GM12878 (cell line): Measurements from ENCODE around the gene ZGLP1. TPM values are rescaled to one million over a fixed set of nuclear protein-coding genes. Genes with fewer than 3 reads are reported as not detected.
A peak's percentile ranks its signal among the peaks of the same experiment; 100 is the strongest.

Source experiments
- ATAC-seq: fragments of 200-7000 bp; cut with Tn5 transposase; 3 replicates; pipeline ENCODE4 v1.9.1; 2020; ENCODE audit warnings: mild to moderate bottlenecking, moderate library complexity
- BruUV-seq: library from RNA; stranded (reverse); fragments of 400-500 nt; replicated peaks from 2 replicates; lab custom pipeline; 2021; lab: Mats Ljungman, UMichigan
- CTCF ChIA-PET: fragments of 300-600 bp; sonication (Branson Sonifier 250); formaldehyde crosslinking; extraction: SDS; loops from one replicate; lab custom pipeline; 2021; ENCODE audit warnings: inconsistent platforms; lab: Yijun Ruan, JAX
- POLR2A ChIA-PET: fragments of 350-600 bp; formaldehyde crosslinking; extraction: SDS; loops from one replicate; lab custom pipeline; 2021; ENCODE audit warnings: inconsistent platforms; lab: Charles Lee
- RAD21 ChIA-PET: fragments of 300-600 bp; sonication (Branson Sonifier 250); formaldehyde crosslinking; loops from one replicate; lab custom pipeline; 2023; ENCODE audit warnings: antibody characterized with exemption; ENCODE audit not compliant: unreplicated experiment; lab: Charles Lee
- SMC1A ChIA-PET: fragments of 300-600 bp; sonication (Branson Sonifier 250); formaldehyde crosslinking; loops from one replicate; lab custom pipeline; 2023; ENCODE audit not compliant: unreplicated experiment, uncharacterized antibody; lab: Charles Lee
- DNase-seq: peaks from one replicate; pipeline ENCODE4 v3.0.0-alpha.2; 2011; ENCODE audit warnings: low read depth, low spot score
- FAIRE-seq: peaks from 3 replicates; lab custom pipeline; 2011; peaks lifted over from hg19 to GRCh38; lab: Jason Lieb, UNC
- H2AFZ ChIP-seq: 2 replicates; pipeline ENCODE4 v1.6.0; 2011; ENCODE audit warnings: low read depth, low read length, control low read depth; ENCODE audit not compliant: control insufficient read depth
- H3K27ac ChIP-seq: 2 replicates; pipeline ENCODE4 v1.5.1; 2011; ENCODE audit warnings: control low read depth; ENCODE audit not compliant: control insufficient read depth, insufficient read depth
- H3K27me3 ChIP-seq, 2 experiments: replicated peaks in 1 of 2; 2 replicates each; pipeline versions ENCODE4 v1.6.0 to v1.6.1; 2011; ENCODE audit warnings: low read length in 1 of 2; ENCODE audit not compliant: control insufficient read depth in 2 of 2, insufficient read depth in 2 of 2
- H3K36me3 ChIP-seq, 2 experiments: 2 replicates each; pipeline ENCODE4 v1.5.1; 2011; ENCODE audit warnings: low read length in 1 of 2; ENCODE audit not compliant: control insufficient read depth in 2 of 2, insufficient read depth in 2 of 2
- H3K4me1 ChIP-seq: 2 replicates; pipeline ENCODE4 v1.6.1; 2011; ENCODE audit warnings: mild to moderate bottlenecking, low read length, moderate library complexity, mixed read lengths; ENCODE audit not compliant: control insufficient read depth, insufficient read depth
- H3K4me2 ChIP-seq: 2 replicates; pipeline ENCODE4 v1.6.0; 2011; ENCODE audit warnings: control low read depth; ENCODE audit not compliant: control insufficient read depth, insufficient read depth
- H3K4me3 ChIP-seq: fragments of 200-600 bp; sonication (generic); 2 replicates; pipeline ENCODE4 v1.5.1; 2016
- H3K79me2 ChIP-seq: 2 replicates; pipeline ENCODE4 v1.6.0; 2011; ENCODE audit warnings: low read length; ENCODE audit not compliant: control insufficient read depth, insufficient read depth
- H3K9ac ChIP-seq: 2 replicates; pipeline ENCODE4 v1.8.0; 2011; ENCODE audit warnings: low read length, control low read depth, mixed read lengths; ENCODE audit not compliant: control insufficient read depth, insufficient read depth
- H3K9me3 ChIP-seq: replicated peaks from 3 replicates; pipeline ENCODE4 v1.5.1; 2011; ENCODE audit warnings: mild to moderate bottlenecking, low read length; ENCODE audit not compliant: control insufficient read depth, insufficient read depth
- H4K20me1 ChIP-seq: 2 replicates; pipeline ENCODE4 v1.6.0; 2011; ENCODE audit not compliant: control insufficient read depth, insufficient read depth
- CBFB ChIP-seq: IDR thresholded peaks from 2 replicates; pipeline ENCODE4 v1.6.1; 2016; ENCODE audit warnings: antibody characterized with exemption, low read depth
- CTCF ChIP-seq, 3 experiments: IDR thresholded peaks in 2 of 3; conservative IDR thresholded peaks in 1 of 3; 2 replicates each; pipeline ENCODE4 v1.5.1; 2011; ENCODE audit warnings: low read depth in 3 of 3, low read length in 3 of 3, mild to moderate bottlenecking in 3 of 3, control low read depth in 2 of 3, moderate library complexity in 2 of 3, inconsistent platforms in 1 of 3, mixed read lengths in 1 of 3; ENCODE audit not compliant: control insufficient read depth in 2 of 3, insufficient read depth in 1 of 3; ENCODE audit errors: extremely low read depth in 1 of 3
- DPF2 ChIP-seq: fragments of 450-650 bp; IDR thresholded peaks from 2 replicates; pipeline ENCODE4 v1.6.1; 2017; ENCODE audit warnings: mild to moderate bottlenecking
- EGR1 ChIP-seq, 2 experiments: IDR thresholded peaks; 1 replicate in 1 of 2; 2 replicates in 1 of 2; pipeline ENCODE4 v1.6.1; 2011 to 2012; ENCODE audit warnings: low read depth in 2 of 2, low read length in 2 of 2, borderline replicate concordance in 1 of 2, mild to moderate bottlenecking in 1 of 2, moderate library complexity in 1 of 2
- GATAD2B ChIP-seq: fragments of 450-650 bp; conservative IDR thresholded peaks from 2 replicates; pipeline ENCODE4 v1.6.1; 2017; ENCODE audit warnings: low read depth, mild to moderate bottlenecking, moderate library complexity
- HCFC1 ChIP-seq: fragments of 150-350 bp; IDR thresholded peaks from 2 replicates; pipeline ENCODE4 v1.6.1; 2014; ENCODE audit warnings: low read length
- HDAC2 ChIP-seq: fragments of 200-600 bp; sonication (generic); IDR thresholded peaks from 2 replicates; pipeline ENCODE4 v1.6.1; 2017
- HDAC6 ChIP-seq: fragments of 200-600 bp; sonication (generic); IDR thresholded peaks from one replicate; pipeline ENCODE4 v1.8.0; 2017; ENCODE audit warnings: antibody characterized with exemption; ENCODE audit not compliant: unreplicated experiment
- JUNB ChIP-seq: IDR thresholded peaks from 2 replicates; pipeline ENCODE4 v1.6.1; 2016; ENCODE audit warnings: antibody characterized with exemption, mild to moderate bottlenecking
- NR2C1 ChIP-seq: fragments of 450-650 bp; IDR thresholded peaks from 2 replicates; pipeline ENCODE4 v1.6.1; 2017; ENCODE audit warnings: antibody characterized with exemption, mild to moderate bottlenecking, moderate library complexity
- PML ChIP-seq: IDR thresholded peaks from 2 replicates; pipeline ENCODE4 v1.6.1; 2012; ENCODE audit warnings: low read length, inconsistent platforms
- RAD21 ChIP-seq: IDR thresholded peaks from 2 replicates; pipeline ENCODE4 v1.6.1; 2011; ENCODE audit warnings: mild to moderate bottlenecking, low read depth, low read length, moderate library complexity; ENCODE audit not compliant: insufficient read depth
- SIN3A ChIP-seq: IDR thresholded peaks from 2 replicates; pipeline ENCODE4 v1.6.1; 2012; ENCODE audit warnings: low read depth, low read length, improper control_type of control experiment
- SMAD1 ChIP-seq: fragments of 450-650 bp; IDR thresholded peaks from 2 replicates; pipeline ENCODE4 v1.6.1; 2018; ENCODE audit warnings: mild to moderate bottlenecking, low read depth; ENCODE audit not compliant: partially characterized antibody
- SREBF2 ChIP-seq: IDR thresholded peaks from 2 replicates; pipeline ENCODE4 v1.6.1; 2012; ENCODE audit warnings: mild to moderate bottlenecking, low read length
- TBL1XR1 ChIP-seq: IDR thresholded peaks from 2 replicates; pipeline ENCODE4 v1.6.1; 2012; ENCODE audit warnings: low read depth, low read length, improper control_type of control experiment
- TCF12 ChIP-seq: IDR thresholded peaks from 2 replicates; pipeline ENCODE4 v1.6.1; 2011; ENCODE audit warnings: low read depth, mild to moderate bottlenecking, low read length
- ZNF207 ChIP-seq: fragments of 450-650 bp; IDR thresholded peaks from 2 replicates; pipeline ENCODE4 v1.6.1; 2014; ENCODE audit warnings: antibody characterized with exemption, mild to moderate bottlenecking, borderline replicate concordance
- ZNF592 ChIP-seq: fragments of 450-650 bp; IDR thresholded peaks from 2 replicates; pipeline ENCODE4 v1.6.1; 2017; ENCODE audit warnings: mild to moderate bottlenecking, moderate library complexity
- WGBS: methylation state at CpG from one replicate; pipeline ENCODE4 v1.1.6; 2016; ENCODE audit warnings: low lambda C conversion rate; ENCODE audit not compliant: insufficient replicate concordance, insufficient coverage; ENCODE audit errors: missing lambda C conversion rate; 5-methylcytosine and 5-hydroxymethylcytosine counted together
- in situ Hi-C: fragments of 300-500 bp; cut with MboI; formaldehyde crosslinking; loops from 9 replicates; pipeline ENCODE4 v1.14.3; 2018; ENCODE audit warnings: mixed read lengths
- intact Hi-C: fragments of 100-400 bp; cut with micrococcal nuclease; formaldehyde crosslinking; loops from one replicate; pipeline ENCODE4 v1.14.2; 2022; ENCODE audit not compliant: unreplicated experiment
- polyA plus RNA-seq, 11 experiments: library from polyadenylated mRNA; depleted of rRNA in 4 of 11; unstranded in 6 of 11; stranded (reverse) in 5 of 11; fragments of >200 nt; fragmentation: Nextera tagmentation in 4 of 11; fragmentation: Illumina TruSeq in 1 of 11; extraction: Ambion mirVana in 4 of 11; extraction: Trizol in 1 of 11; gene quantifications; 1 replicate in 1 of 11; 2 replicates in 10 of 11; pipeline versions ENCODE4 v1.2.1 to v1.2.3, GENCODE V29; 2011 to 2016; ENCODE audit warnings: inconsistent platforms in 2 of 11, missing spikeins in 2 of 11, low read depth in 1 of 11
- total RNA-seq, 4 experiments: library from RNA; depleted of rRNA in 3 of 4; stranded (reverse); fragments of >200 nt in 3 of 4; fragmentation: Illumina TruSeq in 1 of 4; extraction: Trizol in 1 of 4; gene quantifications; 2 replicates each; pipeline versions ENCODE4 v1.2.1 to v1.2.3, GENCODE V29; 2013 to 2021

The ZGLP1 gene
- total and polyA plus RNA-seq, 10 of the 15 experiments (the other 5 are each of a cell fraction or from before 2014, with no cell fraction given) = 0.29 to 5.6 (median 1.3) TPM

- ATAC-seq = peak; percentile 91
- in situ Hi-C loops = loop anchor here (5.0 kb wide), 1 partner anchor 322 kb away; the partner anchor contains the start of gene OLFM2
- WGBS = 55% methylated on average over 22 of the region's 32 CpGs
- TF ChIP-seq EGR1 (IDR thresholded peaks at IDR 0.05; ENCODE audit: borderline replicate concordance in 1 of 2, low read depth in 2 of 2, low read length in 2 of 2) (no peak), TBL1XR1 (no peak), TCF12 (no peak), RAD21 (peak; percentile 74), CTCF (IDR thresholded peaks at IDR 0.05 in 2 of 3, conservative IDR thresholded peaks at IDR 0.05 in 1 of 3; ENCODE audit: control insufficient read depth in 2 of 3, extremely low read depth in 1 of 3, insufficient read depth in 1 of 3, low read depth in 3 of 3, low read length in 3 of 3) (peak; percentile 71 to 75 (median 73)), ZNF592 (no peak), SREBF2 (no peak), PML (no peak), DPF2 (no peak), ZNF207 (no peak), SMAD1 (no peak), CBFB (0 out of 2 replicates have a peak, but pooled peaks have one; percentile 40), HDAC2 (no peak), GATAD2B (no peak), HCFC1 (no peak), NR2C1 (no peak), JUNB (no peak), SIN3A (no peak), HDAC6 (no peak)
These were observed 50.3 kb downstream of the ZGLP1 start for GRCh38 chr19:10259162-10259905.

More at GRCh38 chr19:10259162-10259905, 50.3 kb downstream of the ZGLP1 start:
- Histone ChIP-seq H3K4me1 (peaks cover 11% of the 10 kb centered on the region), H3K4me3 (no peak overlapping the region), H3K9ac (no peak overlapping the region), H3K27ac (0 out of 2 replicates have a peak overlapping the region, but pooled peaks have one; percentile 27), H3K9me3 (no peaks in the 10 kb centered on the region; the same call in 2 of the 3 replicates), H3K4me2 (no peak overlapping the region), H3K27me3 (no peaks in the 10 kb centered on the region), H2AFZ (no peak overlapping the region), H3K79me2 (peaks cover 2% of the 10 kb centered on the region), H3K36me3 (peaks cover 17 to 23% of the 10 kb centered on the region in 2 experiments; a peak in 3 of 4 replicates), H4K20me1 (no peaks in the 10 kb centered on the region)
- FAIRE-seq = peak; percentile 90
- no peak for DNase-seq
- ChIA-PET SMC1A (interaction anchor here (0.5 to 5.6 kb wide), 17 partner anchors 8 to 143 kb away, joined by 3 to 83 read pairs (median 4); partner anchors contain the start of genes CDC37, ICAM1, ICAM5 and MRPL4), RAD21 (interaction anchor here (0.5 to 7.2 kb wide), 25 partner anchors 9 to 327 kb away, joined by 3 to 107 read pairs (median 4); partner anchors contain the start of genes CDC37, DNMT1, ICAM1 and ICAM5), POLR2A (interaction anchor here (0.5 to 3.8 kb wide), 10 partner anchors 12 to 400 kb away, joined by 3 to 32 read pairs (median 4); partner anchors contain the start of genes ICAM1 and ICAM5), CTCF (interaction anchor here (0.6 to 5.2 kb wide), 36 partner anchors 9 to 1143 kb away, joined by 3 to 186 read pairs (median 5); partner anchors contain the start of genes CDC37, DNMT1, ICAM1 and ICAM4)
- no TSS peak for BruUV-seq
- intact Hi-C loops = loop anchor here (1.0 kb wide), 1 partner anchor 130 kb away; no protein-coding TSS in a partner anchor
